HTERT RPE-1 (cell line): ENCODE data around the gene NEDD4L.
"Not testable (repeated sequence)": the region's sequence is repeated elsewhere in the genome, so short reads cannot be mapped to it uniquely, and the experiment has no call there.

Experiments used
- in situ Hi-C: fragments of 300-500 bp; cut with MboI; formaldehyde crosslinking; loops from 4 replicates; pipeline ENCODE4 v1.14.3; 2020; ENCODE audit warnings: low sequenced_read_pairs

NEDD4L gene

DNA sequence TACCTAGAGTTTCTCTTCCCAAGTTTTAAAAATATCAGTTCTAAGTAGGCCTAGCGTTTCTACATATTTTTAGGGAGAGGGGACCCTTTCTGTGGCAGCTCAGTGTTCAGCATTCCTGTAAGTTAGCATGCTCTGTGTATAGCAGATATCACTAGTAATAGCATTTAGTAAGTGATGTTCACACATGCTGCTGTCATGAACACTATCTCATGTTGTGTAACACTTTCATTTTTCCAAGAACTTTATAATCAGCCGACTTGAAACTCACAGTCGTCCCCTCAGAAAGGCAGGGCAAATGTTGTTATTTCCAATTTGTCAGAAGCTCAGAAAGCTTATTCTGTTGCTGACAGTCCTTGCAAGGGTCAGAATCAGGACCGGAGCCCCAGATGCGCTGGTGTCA is 317.2 kb downstream of the NEDD4L start:
- in situ Hi-C loops: no loop called here

- in situ Hi-C loops: no loop called here
These were observed 318.1 kb downstream of the NEDD4L start for GRCh38 chr18:58362027-58362575.

DNA sequence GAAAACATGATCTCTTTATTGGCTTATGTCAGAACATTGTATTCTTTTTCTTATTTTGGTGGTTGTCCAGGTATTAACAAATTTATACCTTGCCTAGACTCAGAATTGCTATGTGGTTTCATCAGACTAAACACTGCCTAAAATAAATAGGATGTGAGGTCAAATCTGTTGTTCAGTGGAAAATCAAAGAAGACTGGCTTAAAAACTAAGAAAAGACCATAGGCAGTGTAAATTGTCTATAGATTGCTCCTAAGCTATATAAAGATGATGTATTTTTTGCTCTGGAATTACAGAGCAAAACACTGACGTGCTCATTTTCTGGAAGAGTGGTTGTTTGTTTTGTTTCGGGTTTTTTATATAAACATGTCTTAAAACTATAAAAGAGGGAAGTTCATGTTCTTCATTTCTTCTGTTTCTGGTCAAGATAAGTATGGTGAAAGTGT is 318.8 kb downstream of the NEDD4L start:
- in situ Hi-C loops: no loop called here

- in situ Hi-C loops: no loop called here
These were observed 319.9 kb downstream of the NEDD4L start for GRCh38 chr18:58363767-58364540.

- in situ Hi-C loops: no loop called here
These were observed 321.0 kb downstream of the NEDD4L start for GRCh38 chr18:58364876-58365528.

GRCh38 chr18:58367425-58368140 is 323.6 kb downstream of the NEDD4L start:
- in situ Hi-C loops: no loop called here

DNA sequence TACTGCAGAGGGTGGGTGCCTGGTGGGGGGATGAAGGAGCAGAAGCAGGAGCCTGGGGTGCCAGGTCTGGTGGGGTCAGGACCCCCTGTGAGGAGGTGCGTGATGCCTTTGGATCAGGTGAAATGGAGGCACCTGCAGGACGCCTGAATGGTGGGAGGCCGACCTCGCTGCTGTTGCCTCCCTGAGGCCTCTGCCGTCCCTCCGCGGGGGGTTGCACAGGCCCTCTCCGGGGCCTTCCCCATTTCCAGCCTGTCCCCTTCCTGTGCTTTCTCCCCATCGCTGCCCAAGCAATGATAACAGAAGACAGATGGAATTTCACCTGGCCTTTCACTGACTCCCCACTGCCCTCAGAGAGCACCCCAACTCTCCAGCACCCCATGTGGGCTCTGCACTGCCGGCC is 325.6 kb downstream of the NEDD4L start:
- in situ Hi-C loops: no loop called here

DNA sequence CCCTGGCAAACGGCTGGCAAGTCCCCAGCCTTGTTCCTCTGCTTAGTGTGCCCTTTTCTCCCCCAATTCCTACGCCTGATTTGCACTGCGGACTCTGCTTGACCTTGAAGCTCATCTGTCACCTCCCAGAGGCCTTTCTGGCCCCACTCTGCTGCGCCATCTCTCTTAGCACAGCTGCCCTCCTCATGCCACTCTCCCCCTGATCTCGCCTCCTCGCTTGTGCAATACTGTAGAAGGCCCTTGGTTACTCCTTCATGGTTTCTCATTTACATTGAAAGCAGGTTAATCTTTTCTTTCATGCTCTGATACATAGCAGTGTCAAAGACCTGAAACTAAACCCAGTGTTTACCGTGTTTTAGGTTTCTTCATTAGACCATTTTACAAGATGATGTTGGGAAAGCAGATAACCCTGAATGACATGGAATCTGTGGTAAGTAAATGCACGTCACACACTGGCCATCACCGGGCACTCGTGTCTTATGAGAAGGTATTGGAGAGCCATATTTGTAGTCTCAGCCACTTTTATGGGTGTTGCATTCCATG is 326.1 kb downstream of the NEDD4L start:
- in situ Hi-C loops: no loop called here

DNA sequence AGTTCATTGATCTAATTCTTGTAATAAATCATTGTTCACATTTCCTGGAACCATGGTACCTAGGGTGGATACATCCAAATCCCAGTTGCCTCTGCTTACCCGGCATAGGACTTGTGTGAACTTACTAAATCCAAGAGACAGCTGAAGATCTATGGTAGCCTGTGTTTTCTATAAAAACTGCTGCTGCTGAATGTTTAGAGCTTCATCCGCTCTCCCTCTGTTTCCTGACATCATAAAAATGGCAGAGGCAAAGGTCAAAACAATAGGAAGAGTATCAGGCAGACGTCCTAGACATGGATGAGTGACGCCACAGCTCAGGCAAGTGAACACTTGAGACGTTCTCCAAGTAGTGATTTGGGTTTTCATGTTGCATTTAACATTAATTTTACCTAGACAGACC is 326.6 kb downstream of the NEDD4L start:
- in situ Hi-C loops: no loop called here

- in situ Hi-C loops: no loop called here
These were observed 329.5 kb downstream of the NEDD4L start for GRCh38 chr18:58373481-58373880.

DNA sequence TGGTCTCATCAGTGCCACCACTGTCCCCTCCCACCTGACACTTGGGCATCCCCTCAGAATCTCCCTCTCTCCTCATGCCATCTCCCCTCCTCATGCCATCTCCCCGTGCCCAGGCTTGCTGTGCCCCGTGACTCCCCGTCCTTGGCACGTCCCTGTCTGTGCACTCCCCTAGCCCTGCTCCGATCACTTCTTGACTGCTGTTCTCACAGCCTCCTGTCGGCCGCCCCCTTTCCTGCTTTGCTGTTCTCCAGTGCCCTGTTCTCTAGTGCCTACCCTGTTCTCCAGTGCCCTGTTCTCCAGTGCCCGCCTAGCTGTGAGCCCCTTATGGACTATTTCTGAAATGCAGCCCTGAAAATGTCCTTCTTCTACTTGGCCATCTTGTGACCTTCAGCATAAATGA is 331.0 kb downstream of the NEDD4L start:
- in situ Hi-C loops: no loop called here

DNA sequence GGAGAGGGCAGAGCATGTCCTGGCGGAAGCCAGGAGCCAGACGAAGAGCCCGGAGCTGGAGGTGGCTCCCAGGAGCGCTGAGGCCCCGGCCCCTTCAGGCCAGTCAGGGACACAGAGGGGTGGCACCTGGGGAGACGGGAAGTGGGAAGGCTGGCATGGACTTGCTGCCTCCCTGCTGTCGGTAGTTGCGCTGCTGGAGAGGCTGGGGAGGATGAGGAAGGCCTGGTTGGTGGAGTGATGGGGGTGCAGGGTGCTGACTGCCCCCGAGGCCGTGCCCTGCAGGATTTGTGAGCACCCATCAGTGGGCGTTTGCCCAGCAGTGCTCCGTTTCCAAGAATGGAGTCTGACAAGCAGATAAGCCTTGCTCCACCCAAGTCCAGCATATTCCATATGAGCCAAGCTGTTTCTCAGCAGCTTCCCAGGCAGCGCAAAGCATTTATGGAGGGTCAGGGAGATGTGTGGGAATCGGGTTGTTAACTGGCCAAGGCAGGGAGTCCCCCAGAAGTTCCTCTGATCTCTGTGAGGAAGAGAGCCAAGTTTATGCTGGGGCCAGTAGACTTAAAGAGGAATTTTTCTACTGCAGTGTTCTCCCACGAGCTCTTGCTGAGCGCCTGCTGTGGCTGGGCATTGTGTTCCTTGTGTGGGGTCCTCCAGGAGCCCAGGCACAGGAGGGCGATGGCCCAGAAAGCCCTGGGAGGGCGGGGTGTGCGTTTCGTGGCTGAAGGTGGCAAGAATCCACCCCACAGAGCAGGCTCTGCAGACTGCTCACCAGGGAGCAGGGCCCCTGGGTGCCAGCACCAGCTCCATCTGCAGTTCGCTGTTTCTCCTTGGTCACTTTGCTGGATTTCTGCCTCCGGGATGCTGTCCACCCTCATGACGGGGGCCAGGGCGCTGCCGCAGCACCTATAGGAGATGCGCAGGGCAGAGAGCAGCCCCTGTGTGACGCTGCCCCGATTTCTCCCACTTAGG is 334.7 kb downstream of the NEDD4L start:
- in situ Hi-C loops: no loop called here

DNA sequence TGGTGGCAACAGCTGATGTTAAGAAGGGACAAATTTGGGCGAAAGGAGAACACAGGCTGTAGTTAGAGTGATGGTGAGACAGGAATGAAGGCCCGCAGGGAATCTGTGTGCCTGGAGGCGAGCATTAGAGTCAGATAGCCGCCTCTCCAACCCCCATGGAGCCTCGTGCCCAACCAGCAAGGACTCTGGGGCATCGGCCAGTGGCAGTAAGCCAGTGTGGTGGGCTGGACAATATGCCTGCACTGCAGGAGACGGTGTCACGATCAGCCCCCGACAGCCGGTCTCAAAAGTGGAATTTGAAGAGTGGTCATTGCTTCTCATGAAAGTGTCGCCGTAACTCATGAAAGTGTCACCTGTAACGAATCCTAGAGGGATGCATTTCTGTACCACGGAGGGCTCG is 335.4 kb downstream of the NEDD4L start:
- in situ Hi-C loops: no loop called here

GRCh38 chr18:58380113-58380512 is 336.1 kb downstream of the NEDD4L start:
- in situ Hi-C loops: not testable (repeated sequence)

- in situ Hi-C loops: no loop called here
These were observed 337.8 kb downstream of the NEDD4L start for GRCh38 chr18:58381676-58382411.

DNA sequence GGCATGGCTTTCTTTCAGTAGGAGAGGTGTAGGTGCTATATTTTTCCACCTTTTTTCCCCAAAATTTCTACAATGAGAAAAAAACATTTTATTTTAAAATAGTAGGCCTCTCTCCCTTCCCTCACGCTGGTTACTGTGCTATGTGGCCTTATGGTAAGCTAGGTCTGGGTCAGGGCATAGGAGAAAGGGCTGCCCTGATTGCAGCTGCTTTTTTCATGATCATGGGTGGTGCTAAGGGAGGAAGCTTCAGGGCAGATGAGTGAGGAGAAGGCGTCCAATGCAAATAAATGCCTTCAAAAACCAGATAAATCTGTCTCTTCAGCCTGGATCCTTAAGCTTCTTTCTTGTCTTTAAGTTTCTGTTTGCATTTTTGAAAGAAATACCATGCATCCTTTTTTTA is 338.4 kb downstream of the NEDD4L start:
- in situ Hi-C loops: no loop called here

GRCh38 chr18:58385472-58385871 is 341.4 kb downstream of the NEDD4L start:
- in situ Hi-C loops: no loop called here

DNA sequence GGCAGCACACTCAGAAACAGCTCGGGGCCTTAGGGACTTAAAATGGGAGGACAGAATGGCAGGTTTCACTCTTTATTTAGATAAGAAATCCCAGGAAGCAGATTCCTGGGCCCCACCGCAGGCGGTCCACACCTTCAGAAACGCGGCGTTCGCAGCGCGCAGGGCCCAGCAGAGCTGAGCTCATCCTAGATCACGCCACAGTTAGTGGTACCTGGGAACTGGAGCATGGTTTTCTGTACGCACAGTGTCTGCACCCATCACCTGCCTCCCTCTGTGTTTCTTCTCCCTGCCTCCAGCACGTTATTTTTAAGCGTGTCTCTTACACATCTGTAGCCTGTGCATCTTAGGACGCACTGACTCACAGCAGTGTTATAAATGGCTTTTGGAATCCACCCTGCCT is 342.8 kb downstream of the NEDD4L start:
- in situ Hi-C loops: no loop called here

GRCh38 chr18:58387716-58388115 is 343.7 kb downstream of the NEDD4L start:
- in situ Hi-C loops: no loop called here
